Keratinocyte (primary cell): ENCODE results near the gene PDE1A. TPM values are rescaled to one million over a fixed set of nuclear protein-coding genes. Genes with fewer than 3 reads are reported as not detected.

Source experiments
- DNase-seq: peaks from one replicate; pipeline ENCODE4 v3.0.0-alpha.2; 2011; ENCODE audit warnings: low read depth, missing footprints, low spot score
- FAIRE-seq: peaks from 2 replicates; lab custom pipeline; 2011; peaks lifted over from hg19 to GRCh38; lab: Jason Lieb, UNC
- H2AFZ ChIP-seq: 2 replicates; pipeline ENCODE4 v1.6.0; 2012; ENCODE audit warnings: low read length, control low read depth, inconsistent platforms; ENCODE audit not compliant: control insufficient read depth
- H3K27ac ChIP-seq: 2 replicates; pipeline ENCODE4 v1.5.1; 2011; ENCODE audit warnings: low read length; ENCODE audit not compliant: control insufficient read depth, insufficient read depth
- H3K27me3 ChIP-seq: 3 replicates; pipeline ENCODE4 v1.6.0; 2011; ENCODE audit warnings: low read length; ENCODE audit not compliant: control insufficient read depth, insufficient read depth; ENCODE audit errors: extremely low read depth
- H3K36me3 ChIP-seq, 2 experiments: 2 replicates in 1 of 2; 3 replicates in 1 of 2; pipeline ENCODE4 v1.5.1; 2011; ENCODE audit warnings: low read length in 2 of 2, mild to moderate bottlenecking in 1 of 2; ENCODE audit not compliant: control insufficient read depth in 2 of 2, insufficient read depth in 2 of 2; ENCODE audit errors: extremely low read depth in 1 of 2
- H3K4me1 ChIP-seq: 3 replicates; pipeline ENCODE4 v1.5.1; 2011; ENCODE audit warnings: low read length; ENCODE audit not compliant: control insufficient read depth, insufficient read depth; ENCODE audit errors: extremely low read depth
- H3K4me2 ChIP-seq: 3 replicates; pipeline ENCODE4 v1.6.0; 2011; ENCODE audit warnings: low read depth, low read length; ENCODE audit not compliant: control insufficient read depth, insufficient read depth; ENCODE audit errors: extremely low read depth
- H3K4me3 ChIP-seq, 3 experiments: fragments of 200-600 bp in 1 of 3; sonication (generic) in 1 of 3; 2 replicates in 2 of 3; 3 replicates in 1 of 3; pipeline ENCODE4 v1.5.1; 2011 to 2016; ENCODE audit warnings: low read length in 3 of 3, mild to moderate bottlenecking in 3 of 3, control low read depth in 2 of 3, inconsistent platforms in 1 of 3, low read depth in 1 of 3, mixed read lengths in 1 of 3, mixed run types in 1 of 3, moderate library complexity in 1 of 3; ENCODE audit not compliant: control insufficient read depth in 2 of 3, insufficient read depth in 2 of 3; ENCODE audit errors: extremely low read depth in 1 of 3
- H3K79me2 ChIP-seq: 2 replicates; pipeline ENCODE4 v1.6.0; 2012; ENCODE audit warnings: low read length; ENCODE audit not compliant: control insufficient read depth, insufficient read depth
- H3K9ac ChIP-seq: 3 replicates; pipeline ENCODE4 v1.6.0; 2011; ENCODE audit warnings: low read length; ENCODE audit not compliant: control insufficient read depth, insufficient read depth; ENCODE audit errors: extremely low read depth
- H3K9me1 ChIP-seq: 3 replicates; pipeline ENCODE4 v1.6.0; 2011; ENCODE audit warnings: low read length; ENCODE audit not compliant: control insufficient read depth, insufficient read depth; ENCODE audit errors: extremely low read depth
- H3K9me3 ChIP-seq: 2 replicates; pipeline ENCODE4 v1.5.1; 2012; ENCODE audit warnings: low read depth, low read length; ENCODE audit not compliant: control insufficient read depth
- H4K20me1 ChIP-seq: 3 replicates; pipeline ENCODE4 v1.6.0; 2011; ENCODE audit warnings: low read length; ENCODE audit not compliant: control insufficient read depth, insufficient read depth; ENCODE audit errors: extremely low read depth
- CTCF ChIP-seq, 3 experiments: IDR thresholded peaks in 1 of 3; conservative IDR thresholded peaks in 1 of 3; optimal IDR thresholded peaks in 1 of 3; 2 replicates in 2 of 3; 3 replicates in 1 of 3; pipeline versions ENCODE3 to v1.5.1; 2011; ENCODE audit warnings: low read length in 3 of 3, mild to moderate bottlenecking in 3 of 3, moderate library complexity in 2 of 3, control low read depth in 1 of 3, inconsistent platforms in 1 of 3; ENCODE audit not compliant: insufficient read depth in 2 of 3; ENCODE audit errors: extremely low read depth in 1 of 3
- EZH2 ChIP-seq: IDR thresholded peaks from one replicate; pipeline ENCODE4 v1.6.1; 2012; ENCODE audit warnings: inconsistent platforms, mild to moderate bottlenecking, low read length, moderate library complexity
- dilution Hi-C: fragments of 300-500 bp; cut with MboI; formaldehyde crosslinking; loops from one replicate; pipeline ENCODE4 v1.7.0; 2020; ENCODE audit warnings: low sequenced_read_pairs; ENCODE audit not compliant: extremely low pct_ligation_motif_present
- polyA plus RNA-seq, 5 experiments: library from polyadenylated mRNA; depleted of rRNA in 3 of 5; stranded (reverse) in 3 of 5; stranded (forward) in 1 of 5; unstranded in 1 of 5; fragments of >200 nt; gene quantifications; 1 replicate in 1 of 5; 2 replicates in 3 of 5; 3 replicates in 1 of 5; pipeline versions ENCODE4 v1.2.1 to v1.2.3, GENCODE V29; 2011 to 2012; ENCODE audit warnings: missing spikeins in 2 of 5, low read depth in 1 of 5, low replicate concordance in 1 of 5

PDE1A gene
- polyA plus RNA-seq, 1 donor (not counting 4 experiments of a cell fraction or from before 2014, with no cell fraction given), result 0.10 TPM

GRCh38 chr2:182375862-182376261 lies 51.0 kb downstream of the PDE1A start:
- TF ChIP-seq EZH2 (no peak), CTCF (optimal IDR thresholded peaks at IDR 0.05 in 1 of 3, IDR thresholded peaks at IDR 0.05 in 1 of 3, conservative IDR thresholded peaks at IDR 0.05 in 1 of 3; ENCODE audit: extremely low read depth in 1 of 3, insufficient read depth in 2 of 3, low read length in 3 of 3) (no peak)
- no peaks in the 10 kb centered on the region for H3K79me2 ChIP-seq
- H3K4me3 ChIP-seq, result no peak overlapping the region
- no peaks in the 10 kb centered on the region for H3K27me3 ChIP-seq
- no peaks in the 10 kb centered on the region for H4K20me1 ChIP-seq
- H3K27ac ChIP-seq, result no peak overlapping the region
- dilution Hi-C loops, result no loop called here
- no peaks in the 10 kb centered on the region for H3K36me3 ChIP-seq
- peaks cover 17% of the 10 kb centered on the region for H3K4me1 ChIP-seq
- H3K9me3 ChIP-seq, result peaks cover 4% of the 10 kb centered on the region
- H3K4me2 ChIP-seq, result no peak overlapping the region
- no peaks in the 10 kb centered on the region for H3K9me1 ChIP-seq
- no peak for FAIRE-seq
- DNase-seq, result no peak
- H3K9ac ChIP-seq, result no peak overlapping the region
- no peak overlapping the region for H2AFZ ChIP-seq

- peak overlapping the region in 2 of 3 experiments; percentile 33 to 40 for H3K4me3 ChIP-seq
- H3K36me3 ChIP-seq, result no peaks in the 10 kb centered on the region
- peak; percentile 66 for DNase-seq
- peaks cover 25% of the 10 kb centered on the region for H3K4me1 ChIP-seq
- no peaks in the 10 kb centered on the region for H4K20me1 ChIP-seq
- TF ChIP-seq CTCF (optimal IDR thresholded peaks at IDR 0.05 in 1 of 3, IDR thresholded peaks at IDR 0.05 in 1 of 3, conservative IDR thresholded peaks at IDR 0.05 in 1 of 3; ENCODE audit: extremely low read depth in 1 of 3, insufficient read depth in 2 of 3, low read length in 3 of 3), result no peak
- no peak for TF ChIP-seq EZH2
- H3K4me2 ChIP-seq, result peak overlapping the region; percentile 47
- peak; percentile 99 for FAIRE-seq
- no peaks in the 10 kb centered on the region for H3K9me1 ChIP-seq
- H3K79me2 ChIP-seq, result no peaks in the 10 kb centered on the region
- H2AFZ ChIP-seq, result peak overlapping the region; percentile 88
- dilution Hi-C loops, result no loop called here
- H3K27me3 ChIP-seq, result no peaks in the 10 kb centered on the region
- H3K27ac ChIP-seq, result peak overlapping the region; percentile 77
- peak overlapping the region; percentile 46 for H3K9ac ChIP-seq
- peaks cover 4% of the 10 kb centered on the region for H3K9me3 ChIP-seq
Observed at GRCh38 chr2:182372661-182373060, 54.2 kb downstream of the PDE1A start.
